ENCODE data around the gene CFAP61. TPM values are rescaled to one million over a fixed set of nuclear protein-coding genes. Genes with fewer than 3 reads are reported as not detected.

The CFAP61 gene
- total RNA-seq, 1 donor from 2014 or later, result 8.6 TPM

GRCh38 chr20:20230741-20231140 is 178.4 kb downstream of the CFAP61 start:
- Histone ChIP-seq H3K4me1 (no peaks in the 10 kb centered on the region), H3K4me3 (no peak overlapping the region), H3K36me3 (no peaks in the 10 kb centered on the region), H3K27ac (no peak overlapping the region), H3K27me3 (ENCODE audit: low read depth) (peaks cover 3% of the 10 kb centered on the region), H3K9me3 (no peaks in the 10 kb centered on the region)
- DNase-seq (no peak), ATAC-seq (no peak)
- intact Hi-C loops (cut with DNase I), result no loop called here
- no peak for TF ChIP-seq CTCF (IDR thresholded peaks at IDR 0.05)

- TF ChIP-seq CTCF (IDR thresholded peaks at IDR 0.05), result no peak
- ATAC-seq (peak in 1 of 2 donors; percentile 38), DNase-seq (no peak)
- no peaks in the 10 kb centered on the region for H3K9me3 ChIP-seq
- intact Hi-C loops (cut with DNase I), result no loop called here
- no peaks in the 10 kb centered on the region for H3K36me3 ChIP-seq
- H3K27ac ChIP-seq, result no peak overlapping the region
- no peaks in the 10 kb centered on the region for H3K4me1 ChIP-seq
- H3K27me3 ChIP-seq (ENCODE audit: low read depth), result peaks cover 3% of the 10 kb centered on the region
- H3K4me3 ChIP-seq, result no peak overlapping the region
Observed at GRCh38 chr20:20231528-20232298, 179.4 kb downstream of the CFAP61 start.

DNA sequence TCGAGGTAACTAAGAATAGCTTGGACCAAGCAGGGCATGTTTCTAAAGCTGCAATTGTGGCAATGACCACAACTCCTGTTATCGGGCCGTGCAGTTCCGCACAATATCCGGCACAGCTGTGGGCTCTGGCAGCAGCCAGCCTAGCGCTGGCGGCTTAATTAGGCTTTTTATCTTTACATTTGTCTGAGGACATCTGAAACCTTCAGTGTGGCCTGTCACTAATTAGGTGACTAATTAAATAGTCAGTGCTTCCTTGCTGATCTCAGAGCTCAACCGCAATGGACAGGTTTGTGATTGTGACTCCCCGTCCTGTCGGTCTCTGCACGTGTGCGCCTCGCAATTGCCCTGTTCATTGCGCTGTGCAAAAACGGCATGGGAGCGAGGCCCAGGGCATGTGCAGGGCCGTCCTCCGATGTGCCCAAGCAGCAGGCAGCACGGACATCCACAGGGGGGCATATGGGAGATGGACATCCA is 180.7 kb downstream of the CFAP61 start:
- no peak for TF ChIP-seq CTCF (IDR thresholded peaks at IDR 0.05)
- Histone ChIP-seq H3K9me3 (no peaks in the 10 kb centered on the region), H3K27me3 (ENCODE audit: low read depth) (peaks cover 3% of the 10 kb centered on the region), H3K27ac (no peak overlapping the region), H3K4me1 (no peaks in the 10 kb centered on the region), H3K4me3 (no peak overlapping the region), H3K36me3 (no peaks in the 10 kb centered on the region)
- no peak for DNase-seq
- ATAC-seq, result no peak
- intact Hi-C loops (cut with DNase I), result no loop called here

- intact Hi-C loops (cut with DNase I), result no loop called here
- Histone ChIP-seq H3K27me3 (ENCODE audit: low read depth) (peaks cover 3% of the 10 kb centered on the region), H3K4me3 (no peak overlapping the region), H3K27ac (no peak overlapping the region), H3K4me1 (no peaks in the 10 kb centered on the region), H3K9me3 (no peaks in the 10 kb centered on the region), H3K36me3 (no peaks in the 10 kb centered on the region)
- no peak for ATAC-seq
- no peak for TF ChIP-seq CTCF (IDR thresholded peaks at IDR 0.05)
- DNase-seq, result no peak
Observed at GRCh38 chr20:20235681-20236080, 183.3 kb downstream of the CFAP61 start.

DNA sequence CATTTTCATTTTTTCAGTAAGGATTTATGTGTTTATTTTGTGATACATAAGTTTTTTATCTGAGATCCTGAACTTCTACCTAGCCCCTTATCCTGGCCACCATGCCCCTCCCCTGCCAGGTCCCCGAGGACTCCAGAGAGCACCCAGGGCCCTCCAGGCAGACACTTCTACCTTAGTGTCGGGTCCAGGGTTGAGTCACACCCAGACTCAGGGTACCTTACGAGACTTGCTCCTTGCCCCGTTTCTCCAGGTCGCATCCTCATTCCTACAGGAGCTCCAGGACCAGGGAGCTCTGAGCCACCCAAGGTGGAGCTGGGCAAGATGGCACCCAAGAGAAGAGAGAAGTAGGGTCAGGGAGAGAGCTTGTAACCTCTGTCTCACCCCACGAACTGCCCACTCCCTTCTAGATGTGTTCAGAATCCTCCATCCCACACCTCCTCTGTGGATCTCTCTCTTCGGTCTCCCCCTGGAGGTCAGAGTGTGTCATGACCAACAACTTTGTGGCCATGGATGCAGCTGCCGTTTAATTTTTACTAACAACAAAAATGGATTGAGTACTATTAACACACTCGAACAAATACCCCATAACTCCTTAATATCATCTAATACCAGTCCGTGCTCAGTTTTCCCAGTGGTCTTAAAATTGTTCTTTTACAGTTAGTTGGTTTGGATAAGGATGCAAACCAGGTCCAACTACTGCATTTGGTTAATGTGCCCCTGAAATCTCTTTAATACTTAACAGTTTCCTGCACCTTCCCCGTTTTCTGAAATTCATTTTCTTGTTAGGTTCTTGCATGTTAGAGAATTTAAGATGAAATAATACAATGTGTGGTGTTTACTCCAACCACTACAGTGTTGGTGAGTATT is 185.0 kb downstream of the CFAP61 start:
- no peak overlapping the region for H3K4me3 ChIP-seq
- H3K27ac ChIP-seq, result no peak overlapping the region
- no peaks in the 10 kb centered on the region for H3K9me3 ChIP-seq
- TF ChIP-seq CTCF (IDR thresholded peaks at IDR 0.05), result peak; percentile 68
- DNase-seq, result no peak
- H3K27me3 ChIP-seq (ENCODE audit: low read depth), result no peaks in the 10 kb centered on the region
- no peaks in the 10 kb centered on the region for H3K4me1 ChIP-seq
- ATAC-seq, result peak; percentile 78 to 86
- intact Hi-C loops (cut with DNase I), result no loop called here
- no peaks in the 10 kb centered on the region for H3K36me3 ChIP-seq

All from lower lobe of right lung (tissue), 2 donors.